ENCODE results near the gene KAZALD1.

Gene KAZALD1

DNA sequence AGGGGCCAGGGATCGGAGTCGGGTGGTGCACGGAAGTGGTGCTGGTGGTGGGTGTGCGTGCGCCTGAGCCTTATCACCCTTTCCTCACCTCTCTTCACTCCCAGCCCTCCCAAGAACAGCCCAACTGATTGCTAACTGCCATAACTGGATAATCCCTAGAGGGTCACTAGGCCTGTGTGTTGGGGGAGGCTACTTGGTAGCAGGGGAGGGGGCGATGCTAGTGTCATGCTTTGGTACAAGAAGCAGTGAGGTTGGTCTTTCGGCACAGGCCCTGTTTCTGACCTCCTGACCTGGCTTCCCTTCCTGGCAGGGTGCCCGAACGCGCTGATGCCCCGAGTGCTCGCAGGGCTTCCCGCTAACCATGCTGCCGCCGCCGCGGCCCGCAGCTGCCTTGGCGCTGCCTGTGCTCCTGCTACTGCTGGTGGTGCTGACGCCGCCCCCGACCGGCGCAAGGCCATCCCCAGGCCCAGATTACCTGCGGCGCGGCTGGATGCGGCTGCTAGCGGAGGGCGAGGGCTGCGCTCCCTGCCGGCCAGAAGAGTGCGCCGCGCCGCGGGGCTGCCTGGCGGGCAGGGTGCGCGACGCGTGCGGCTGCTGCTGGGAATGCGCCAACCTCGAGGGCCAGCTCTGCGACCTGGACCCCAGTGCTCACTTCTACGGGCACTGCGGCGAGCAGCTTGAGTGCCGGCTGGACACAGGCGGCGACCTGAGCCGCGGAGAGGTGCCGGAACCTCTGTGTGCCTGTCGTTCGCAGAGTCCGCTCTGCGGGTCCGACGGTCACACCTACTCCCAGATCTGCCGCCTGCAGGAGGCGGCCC lies 652 bp downstream of the KAZALD1 start:
- TF ChIP-seq, protein P1, sequence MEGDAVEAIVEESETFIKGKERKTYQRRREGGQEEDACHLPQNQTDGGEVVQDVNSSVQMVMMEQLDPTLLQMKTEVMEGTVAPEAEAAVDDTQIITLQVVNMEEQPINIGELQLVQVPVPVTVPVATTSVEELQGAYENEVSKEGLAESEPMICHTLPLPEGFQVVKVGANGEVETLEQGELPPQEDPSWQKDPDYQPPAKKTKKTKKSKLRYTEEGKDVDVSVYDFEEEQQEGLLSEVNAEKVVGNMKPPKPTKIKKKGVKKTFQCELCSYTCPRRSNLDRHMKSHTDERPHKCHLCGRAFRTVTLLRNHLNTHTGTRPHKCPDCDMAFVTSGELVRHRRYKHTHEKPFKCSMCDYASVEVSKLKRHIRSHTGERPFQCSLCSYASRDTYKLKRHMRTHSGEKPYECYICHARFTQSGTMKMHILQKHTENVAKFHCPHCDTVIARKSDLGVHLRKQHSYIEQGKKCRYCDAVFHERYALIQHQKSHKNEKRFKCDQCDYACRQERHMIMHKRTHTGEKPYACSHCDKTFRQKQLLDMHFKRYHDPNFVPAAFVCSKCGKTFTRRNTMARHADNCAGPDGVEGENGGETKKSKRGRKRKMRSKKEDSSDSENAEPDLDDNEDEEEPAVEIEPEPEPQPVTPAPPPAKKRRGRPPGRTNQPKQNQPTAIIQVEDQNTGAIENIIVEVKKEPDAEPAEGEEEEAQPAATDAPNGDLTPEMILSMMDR (IDR thresholded peaks at IDR 0.05; ENCODE audit: low read depth, low read length, missing control alignments): peak; percentile 55
- in situ Hi-C loops (cut with HindIII; ENCODE audit: low sequenced_read_pairs): no loop called here
- H3K4me3 ChIP-seq (ENCODE audit: low read depth, low read length): peak overlapping the region; percentile 93
- DNase-seq (ENCODE audit: low read depth): no peak

DNA sequence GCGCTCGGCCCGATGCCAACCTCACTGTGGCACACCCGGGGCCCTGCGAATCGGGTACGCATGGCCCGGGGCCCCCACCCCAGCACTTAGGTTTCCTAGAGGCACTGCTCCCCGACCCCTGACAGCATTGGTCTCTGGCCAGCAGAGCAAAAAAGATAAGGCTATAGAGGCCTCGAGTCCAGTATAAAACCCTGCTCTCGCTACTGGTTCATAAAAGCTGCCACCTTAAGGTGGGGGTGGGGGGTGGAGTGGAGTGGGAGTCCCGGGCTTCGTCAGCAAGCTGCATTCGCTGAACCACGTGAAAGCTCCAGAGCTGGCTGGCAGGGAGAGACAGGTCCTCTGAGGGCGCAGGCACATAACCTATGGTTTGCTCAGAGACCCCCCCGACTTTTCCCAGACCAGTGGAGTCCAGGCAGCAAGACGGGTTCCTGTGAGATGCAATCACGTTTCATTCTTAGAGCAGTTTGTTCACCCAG lies 1.3 kb downstream of the KAZALD1 start:
- in situ Hi-C loops (cut with HindIII; ENCODE audit: low sequenced_read_pairs): no loop called here
- TF ChIP-seq, protein P1 (IDR thresholded peaks at IDR 0.05; ENCODE audit: low read depth, low read length, missing control alignments): no peak
- H3K4me3 ChIP-seq (ENCODE audit: low read depth, low read length): peak overlapping the region; percentile 93
- DNase-seq (ENCODE audit: low read depth): no peak

DNA sequence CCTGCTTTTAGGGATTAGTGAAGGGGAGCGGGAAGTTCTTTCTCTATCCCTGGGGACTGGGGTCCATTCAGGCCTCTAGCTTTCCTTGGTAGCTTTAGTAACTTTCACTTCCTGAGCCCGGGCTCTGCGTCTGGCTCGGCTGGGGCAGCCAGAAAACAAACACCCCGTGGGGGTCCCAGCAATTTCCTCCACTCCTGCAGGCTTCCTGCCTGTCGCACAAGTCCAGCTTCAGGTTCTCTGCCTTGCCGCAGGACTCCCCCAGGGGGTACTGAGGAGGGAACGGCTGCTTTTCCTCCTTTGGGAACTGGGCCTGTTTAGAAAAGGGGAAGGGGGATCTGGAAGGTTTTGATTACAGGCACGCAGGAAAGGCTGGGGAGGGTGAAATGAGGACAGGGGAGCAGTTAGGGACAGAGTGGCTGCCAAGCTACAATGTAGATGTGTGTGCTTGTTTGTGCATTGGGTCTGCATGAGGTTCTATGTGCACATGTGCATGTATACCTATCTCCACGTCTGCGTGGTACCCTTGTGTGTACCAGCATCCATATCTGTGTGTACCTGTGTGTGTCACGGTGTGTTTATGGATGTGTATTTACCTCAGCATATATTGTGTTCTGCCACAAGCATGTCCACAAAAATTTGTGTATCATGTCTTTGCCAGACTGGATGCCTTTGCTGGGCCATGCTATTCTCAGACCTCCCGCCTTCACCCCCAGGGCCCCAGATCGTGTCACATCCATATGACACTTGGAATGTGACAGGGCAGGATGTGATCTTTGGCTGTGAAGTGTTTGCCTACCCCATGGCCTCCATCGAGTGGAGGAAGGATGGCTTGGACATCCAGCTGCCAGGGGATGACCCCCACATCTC lies 2.0 kb downstream of the KAZALD1 start:
- in situ Hi-C loops (cut with HindIII; ENCODE audit: low sequenced_read_pairs): no loop called here
- no peak for DNase-seq (ENCODE audit: low read depth)
- no peak overlapping the region for H3K4me3 ChIP-seq (ENCODE audit: low read depth, low read length)
- TF ChIP-seq, protein P1 (IDR thresholded peaks at IDR 0.05; ENCODE audit: low read depth, low read length, missing control alignments): no peak

DNA sequence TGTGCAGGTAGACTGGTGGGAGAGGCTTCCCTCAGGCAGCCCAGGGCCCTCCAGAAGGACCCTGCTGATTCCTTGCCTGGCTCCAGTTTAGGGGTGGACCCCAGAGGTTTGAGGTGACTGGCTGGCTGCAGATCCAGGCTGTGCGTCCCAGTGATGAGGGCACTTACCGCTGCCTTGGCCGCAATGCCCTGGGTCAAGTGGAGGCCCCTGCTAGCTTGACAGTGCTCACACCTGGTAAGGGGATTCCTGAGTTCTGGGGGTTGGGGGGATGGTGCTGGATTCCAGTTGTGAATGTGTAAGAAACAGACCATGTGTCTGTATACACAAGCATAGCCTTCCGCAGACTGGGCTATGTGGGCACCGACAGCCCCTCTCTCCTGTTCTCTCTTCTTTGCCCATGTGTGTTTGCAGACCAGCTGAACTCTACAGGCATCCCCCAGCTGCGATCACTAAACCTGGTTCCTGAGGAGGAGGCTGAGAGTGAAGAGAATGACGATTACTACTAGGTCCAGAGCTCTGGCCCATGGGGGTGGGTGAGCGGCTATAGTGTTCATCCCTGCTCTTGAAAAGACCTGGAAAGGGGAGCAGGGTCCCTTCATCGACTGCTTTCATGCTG lies 2.7 kb downstream of the KAZALD1 start:
- TF ChIP-seq, protein P1 (IDR thresholded peaks at IDR 0.05; ENCODE audit: low read depth, low read length, missing control alignments): no peak
- no peak for DNase-seq (ENCODE audit: low read depth)
- in situ Hi-C loops (cut with HindIII; ENCODE audit: low sequenced_read_pairs): no loop called here
- H3K4me3 ChIP-seq (ENCODE audit: low read depth, low read length): no peak overlapping the region

DNA sequence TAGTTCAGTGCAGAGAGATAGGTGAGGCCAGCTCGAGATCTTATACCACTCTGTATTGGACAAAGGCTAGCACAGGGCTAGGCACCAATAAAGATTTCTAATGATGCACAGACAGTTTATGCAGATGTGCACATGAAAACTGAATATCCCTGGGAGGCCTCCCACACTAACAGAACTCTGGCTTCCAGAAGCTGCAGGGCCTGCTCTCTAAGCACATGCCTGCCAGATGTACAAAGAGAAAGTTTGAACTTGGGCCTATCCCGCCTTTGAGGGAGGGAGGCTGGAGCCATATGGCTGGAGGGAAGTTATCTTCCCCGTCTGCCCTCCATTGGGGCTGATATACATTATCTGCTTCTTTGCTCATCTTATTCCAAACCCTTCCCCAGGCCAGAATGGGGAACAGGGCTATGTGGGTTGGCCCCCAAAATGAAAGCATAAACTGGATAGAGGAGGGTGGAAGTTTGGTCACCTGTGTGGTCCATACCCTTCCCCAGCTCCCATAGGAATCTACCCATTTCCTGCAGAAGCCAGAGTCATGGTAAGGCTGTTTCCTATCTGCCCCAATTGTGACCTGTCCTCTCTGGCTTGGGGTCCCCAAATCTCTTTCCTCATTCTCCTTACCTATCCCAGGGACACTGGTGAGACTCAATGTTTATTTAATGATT lies 3.8 kb downstream of the KAZALD1 start:
- H3K4me3 ChIP-seq (ENCODE audit: low read depth, low read length): no peak overlapping the region
- DNase-seq (ENCODE audit: low read depth): no peak
- TF ChIP-seq, protein P1 (IDR thresholded peaks at IDR 0.05; ENCODE audit: low read depth, low read length, missing control alignments): no peak
- in situ Hi-C loops (cut with HindIII; ENCODE audit: low sequenced_read_pairs): no loop called here
